ENCODE results near the gene BEND2.

The BEND2 gene

GRCh38 chrX:18136816-18137215, 83.9 kb downstream of the BEND2 start:
- DNase-seq: no peak

- no peak for DNase-seq
Measured at GRCh38 chrX:18133605-18134004, 87.1 kb downstream of the BEND2 start.

- no peak for DNase-seq
Measured at GRCh38 chrX:18129690-18130089, 91.0 kb downstream of the BEND2 start.

- DNase-seq: no peak
Measured at GRCh38 chrX:18126971-18127370, 93.7 kb downstream of the BEND2 start.

GRCh38 chrX:18119856-18120255, 100.8 kb downstream of the BEND2 start:
- no peak for DNase-seq

Measured in right kidney (tissue), 1 donor.